Neutrophil (primary cell): ENCODE results near the gene JMJD7.

Experiments used
- H3K27ac ChIP-seq: fragments of 200-600 bp; sonication (generic); 2 replicates; pipeline ENCODE4 v1.5.1; 2016; ENCODE audit warnings: mild to moderate bottlenecking, moderate library complexity
- H3K27me3 ChIP-seq: fragments of 200-600 bp; sonication (generic); 2 replicates; pipeline ENCODE4 v1.6.0; 2016; ENCODE audit warnings: mild to moderate bottlenecking
- H3K36me3 ChIP-seq: fragments of 200-600 bp; sonication (generic); 2 replicates; pipeline ENCODE4 v1.5.1; 2017
- H3K4me1 ChIP-seq, 2 experiments: fragments of 200-600 bp in 1 of 2; sonication (generic) in 1 of 2; 1 replicate in 1 of 2; 2 replicates in 1 of 2; pipeline versions ENCODE4 v1.5.1 to v1.6.1; 2013 to 2016; ENCODE audit warnings: low read depth in 1 of 2, low read length in 1 of 2, mild to moderate bottlenecking in 1 of 2, moderate library complexity in 1 of 2; ENCODE audit not compliant: control insufficient read depth in 1 of 2, insufficient read depth in 1 of 2
- H3K4me3 ChIP-seq, 2 experiments: fragments of 200-600 bp in 1 of 2; sonication (generic) in 1 of 2; 1 replicate in 1 of 2; 2 replicates in 1 of 2; pipeline ENCODE4 v1.5.1; 2013 to 2016; ENCODE audit warnings: low read depth in 1 of 2, low read length in 1 of 2, mild to moderate bottlenecking in 1 of 2, moderate library complexity in 1 of 2
- H3K9me3 ChIP-seq: fragments of 200-600 bp; sonication (generic); 2 replicates; pipeline ENCODE4 v1.5.1; 2016
- CTCF ChIP-seq: fragments of 200-600 bp; sonication (generic); IDR thresholded peaks from 2 replicates; pipeline ENCODE4 v1.5.1; 2016; ENCODE audit warnings: antibody characterized with exemption

Gene JMJD7

DNA sequence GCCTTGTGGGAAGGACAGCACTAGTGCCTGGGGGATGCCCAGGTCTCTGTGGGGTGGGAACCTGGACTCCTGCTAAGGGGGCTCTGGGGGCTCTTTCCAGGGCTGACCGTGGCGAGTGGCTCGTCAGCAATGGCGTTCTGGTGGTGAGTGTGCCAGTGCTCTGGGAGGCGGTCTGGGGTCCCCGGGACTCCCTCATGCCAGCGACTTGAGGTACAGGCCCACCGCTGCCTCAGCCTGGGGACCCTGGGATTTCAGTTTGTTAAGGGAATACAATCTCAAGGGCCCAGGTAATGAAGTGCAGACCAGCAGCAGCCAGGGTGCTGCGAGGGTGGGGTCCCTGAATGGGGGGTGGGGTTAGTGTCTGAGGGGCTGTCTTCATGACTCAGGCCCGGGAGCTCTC lies 13.2 kb downstream of the JMJD7 start:
- no peak for TF ChIP-seq CTCF
- H3K27me3 ChIP-seq, result no peaks in the 10 kb centered on the region
- no peak overlapping the region for H3K27ac ChIP-seq
- peaks cover 82% of the 10 kb centered on the region for H3K36me3 ChIP-seq
- H3K4me1 ChIP-seq, result no peaks in the 10 kb centered on the region
- H3K4me3 ChIP-seq, result no peak overlapping the region
- no peaks in the 10 kb centered on the region for H3K9me3 ChIP-seq

- Histone ChIP-seq H3K4me3 (no peak overlapping the region), H3K4me1 (no peaks in the 10 kb centered on the region), H3K9me3 (no peaks in the 10 kb centered on the region), H3K27ac (no peak overlapping the region), H3K36me3 (peaks cover 82% of the 10 kb centered on the region), H3K27me3 (no peaks in the 10 kb centered on the region)
- no peak for TF ChIP-seq CTCF
Measured at GRCh38 chr15:41842229-41842628, 14.3 kb downstream of the JMJD7 start.

- Histone ChIP-seq H3K4me3 (no peak overlapping the region), H3K9me3 (no peaks in the 10 kb centered on the region), H3K4me1 (no peaks in the 10 kb centered on the region), H3K27me3 (no peaks in the 10 kb centered on the region), H3K27ac (no peak overlapping the region), H3K36me3 (peaks cover 84% of the 10 kb centered on the region)
- no peak for TF ChIP-seq CTCF
Measured at GRCh38 chr15:41843571-41843970, 15.7 kb downstream of the JMJD7 start.

- Histone ChIP-seq H3K27ac (no peak overlapping the region), H3K27me3 (no peaks in the 10 kb centered on the region), H3K4me1 (no peaks in the 10 kb centered on the region), H3K9me3 (no peaks in the 10 kb centered on the region), H3K36me3 (peaks cover 93% of the 10 kb centered on the region), H3K4me3 (no peak overlapping the region)
- TF ChIP-seq CTCF, result no peak
Measured at GRCh38 chr15:41844814-41845213, 16.9 kb downstream of the JMJD7 start.

- Histone ChIP-seq H3K27me3 (peaks cover 12% of the 10 kb centered on the region), H3K4me1 (no peaks in the 10 kb centered on the region), H3K9me3 (no peaks in the 10 kb centered on the region), H3K27ac (no peak overlapping the region), H3K4me3 (no peak overlapping the region), H3K36me3 (peaks cover 70% of the 10 kb centered on the region)
- no peak for TF ChIP-seq CTCF
Measured at GRCh38 chr15:41847206-41847605, 19.3 kb downstream of the JMJD7 start.

- H3K36me3 ChIP-seq, result peaks cover 64% of the 10 kb centered on the region
Measured at GRCh38 chr15:41847981-41848380, 20.1 kb downstream of the JMJD7 start.

More at GRCh38 chr15:41847981-41848380, 20.1 kb downstream of the JMJD7 start:
- H3K4me1 ChIP-seq, result no peaks in the 10 kb centered on the region
- TF ChIP-seq CTCF, result no peak
- no peak overlapping the region for H3K27ac ChIP-seq
- H3K4me3 ChIP-seq, result no peak overlapping the region
- H3K9me3 ChIP-seq, result no peaks in the 10 kb centered on the region
- H3K27me3 ChIP-seq, result peaks cover 12% of the 10 kb centered on the region
